ENCODE measurements around the gene TBC1D22A.
"Not testable (repeated sequence)": the region's sequence is repeated elsewhere in the genome, so short reads cannot be mapped to it uniquely, and the experiment has no call there.

TBC1D22A gene

DNA sequence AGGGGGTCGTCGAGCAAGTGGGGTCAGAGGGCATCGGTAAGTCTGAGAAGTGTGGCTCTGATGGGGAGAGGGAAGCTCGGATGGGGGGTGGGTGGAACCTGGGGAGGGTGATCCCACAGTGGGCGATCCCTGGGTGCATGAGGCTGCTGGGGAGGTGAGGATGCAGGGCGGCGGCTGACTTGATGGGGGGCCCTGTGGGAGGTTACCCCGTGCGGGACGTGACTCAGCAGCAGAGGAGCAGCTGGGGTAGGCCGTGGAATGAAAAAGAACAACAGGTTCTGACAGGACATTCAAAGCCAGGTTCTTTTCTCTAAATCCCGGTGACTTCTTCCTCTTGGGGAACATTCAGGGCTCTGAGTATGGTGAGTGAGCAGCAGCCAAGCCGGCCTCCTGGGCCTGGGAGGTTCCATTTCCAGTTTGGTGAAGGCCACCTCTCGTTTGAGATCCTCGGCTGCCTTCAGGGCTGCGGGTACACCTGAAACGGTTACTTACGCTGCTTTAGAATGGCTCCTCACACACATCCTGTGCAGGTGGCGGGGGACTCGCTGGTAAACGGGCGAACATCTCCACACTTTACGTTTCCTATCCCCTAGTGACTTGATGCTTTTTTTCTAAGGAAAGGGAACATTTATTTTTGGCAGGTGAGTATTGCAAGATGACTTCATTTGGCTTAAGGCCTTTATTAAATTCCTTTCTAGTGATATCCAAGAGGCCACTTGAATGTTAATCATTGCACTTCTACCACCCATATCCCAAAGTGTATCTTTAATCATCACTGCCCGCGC lies 278.2 kb downstream of the TBC1D22A start:
- DNase-seq = no peak

DNA sequence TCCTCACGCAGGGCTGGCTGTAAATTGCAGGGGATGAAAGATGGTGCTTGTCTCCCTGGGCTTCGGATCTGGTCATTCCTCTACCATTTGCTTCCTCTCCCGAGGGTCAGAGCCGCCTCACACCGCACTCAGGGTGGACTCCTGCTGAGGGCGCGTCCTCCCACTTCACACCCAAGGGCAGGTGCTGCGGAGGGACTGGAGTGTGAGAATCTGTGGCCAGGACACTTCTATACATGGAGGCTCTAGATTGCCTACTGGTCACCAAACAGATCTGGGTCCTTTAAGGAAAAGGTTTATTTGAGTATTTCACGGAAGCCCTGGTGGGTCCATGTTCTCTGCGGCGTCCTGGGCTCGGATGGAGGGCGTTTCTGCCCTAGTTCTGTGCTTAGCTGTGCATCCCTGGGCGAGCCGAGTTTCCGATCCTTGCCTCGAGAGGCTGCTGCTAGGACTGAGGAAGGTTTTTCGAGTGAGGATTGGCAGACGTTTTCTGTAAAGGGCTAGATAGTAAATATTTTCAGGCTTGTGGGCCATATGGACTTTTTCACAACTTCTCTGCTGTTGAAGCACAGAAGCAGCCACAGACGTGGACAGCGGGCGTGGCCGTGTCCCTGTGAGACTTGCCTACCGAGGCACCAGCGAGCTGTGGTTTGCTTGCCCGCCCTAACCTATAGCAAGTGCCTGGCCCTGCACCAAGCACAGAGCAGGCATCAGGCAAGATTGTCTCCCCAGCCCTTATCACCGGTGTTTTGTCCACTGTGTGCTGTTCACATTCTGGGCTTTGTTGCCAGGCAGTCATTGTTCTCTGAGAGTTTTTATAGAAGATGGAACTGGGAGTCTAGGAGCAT lies 279.0 kb downstream of the TBC1D22A start:
- DNase-seq = no peak

DNA sequence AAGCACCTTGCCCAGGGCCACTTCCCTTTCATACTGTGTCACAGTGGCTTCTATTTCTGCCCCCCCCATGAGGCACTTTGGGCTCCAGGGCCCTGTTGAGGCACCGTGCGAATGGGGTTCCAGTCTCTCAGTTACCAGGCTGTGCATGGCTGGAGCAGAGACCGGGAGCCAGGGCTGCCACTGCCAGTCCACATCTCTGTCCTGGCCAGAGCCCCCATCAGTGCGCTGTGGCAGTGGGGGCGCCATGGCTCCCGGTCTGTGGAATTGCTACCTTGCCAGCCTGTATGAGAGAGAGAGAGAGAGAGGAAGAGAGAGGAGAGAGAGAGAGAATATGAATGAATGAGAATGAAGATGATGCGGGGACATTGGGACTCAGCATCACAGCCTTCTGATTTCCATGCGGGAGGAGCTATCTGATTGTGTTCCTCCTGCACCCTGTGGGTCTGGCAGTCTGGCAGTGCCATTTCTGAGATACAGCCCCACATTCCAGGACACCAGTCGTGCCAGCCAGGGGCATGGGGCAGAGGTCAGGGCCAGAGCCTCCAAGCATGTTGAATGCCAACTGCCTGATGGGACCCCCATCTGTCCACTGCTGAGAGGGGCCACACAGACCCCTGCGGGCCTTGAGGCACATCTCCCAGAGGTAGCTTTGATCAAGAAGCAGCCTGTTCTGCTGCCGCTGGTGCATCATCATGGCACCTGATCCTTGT lies 279.8 kb downstream of the TBC1D22A start:
- no peak for DNase-seq

DNA sequence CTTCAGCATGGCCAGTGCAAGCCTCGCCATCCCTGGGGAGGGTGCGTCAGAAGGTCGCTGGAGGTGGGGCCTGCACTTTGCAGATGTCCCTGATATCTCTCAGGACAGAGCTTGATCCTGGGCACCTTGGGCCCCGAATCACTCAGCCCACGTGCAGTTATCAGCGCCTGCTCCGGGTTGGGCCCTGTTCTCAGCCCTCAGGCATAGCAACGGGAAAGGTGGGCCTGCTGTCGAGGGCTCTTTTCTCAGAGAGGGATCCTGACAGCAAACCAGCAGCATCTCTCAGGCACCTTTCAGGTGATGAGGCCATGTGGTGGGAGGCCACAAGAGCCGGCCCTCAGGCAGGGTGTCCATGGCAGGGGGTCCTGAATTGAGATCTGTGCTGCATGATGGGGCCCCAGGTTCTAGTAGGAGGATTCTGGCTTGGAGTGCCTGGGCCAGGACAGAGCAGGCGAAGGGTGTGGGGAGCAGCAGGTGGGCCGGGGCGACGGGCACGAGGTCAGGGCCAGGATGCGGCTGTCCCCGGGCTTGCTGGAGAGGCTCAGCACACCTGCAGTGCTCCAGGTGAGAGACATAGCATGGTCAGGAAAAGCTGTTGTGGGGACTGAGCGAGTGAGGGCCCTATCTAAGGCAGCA lies 280.5 kb downstream of the TBC1D22A start:
- DNase-seq = no peak

DNA sequence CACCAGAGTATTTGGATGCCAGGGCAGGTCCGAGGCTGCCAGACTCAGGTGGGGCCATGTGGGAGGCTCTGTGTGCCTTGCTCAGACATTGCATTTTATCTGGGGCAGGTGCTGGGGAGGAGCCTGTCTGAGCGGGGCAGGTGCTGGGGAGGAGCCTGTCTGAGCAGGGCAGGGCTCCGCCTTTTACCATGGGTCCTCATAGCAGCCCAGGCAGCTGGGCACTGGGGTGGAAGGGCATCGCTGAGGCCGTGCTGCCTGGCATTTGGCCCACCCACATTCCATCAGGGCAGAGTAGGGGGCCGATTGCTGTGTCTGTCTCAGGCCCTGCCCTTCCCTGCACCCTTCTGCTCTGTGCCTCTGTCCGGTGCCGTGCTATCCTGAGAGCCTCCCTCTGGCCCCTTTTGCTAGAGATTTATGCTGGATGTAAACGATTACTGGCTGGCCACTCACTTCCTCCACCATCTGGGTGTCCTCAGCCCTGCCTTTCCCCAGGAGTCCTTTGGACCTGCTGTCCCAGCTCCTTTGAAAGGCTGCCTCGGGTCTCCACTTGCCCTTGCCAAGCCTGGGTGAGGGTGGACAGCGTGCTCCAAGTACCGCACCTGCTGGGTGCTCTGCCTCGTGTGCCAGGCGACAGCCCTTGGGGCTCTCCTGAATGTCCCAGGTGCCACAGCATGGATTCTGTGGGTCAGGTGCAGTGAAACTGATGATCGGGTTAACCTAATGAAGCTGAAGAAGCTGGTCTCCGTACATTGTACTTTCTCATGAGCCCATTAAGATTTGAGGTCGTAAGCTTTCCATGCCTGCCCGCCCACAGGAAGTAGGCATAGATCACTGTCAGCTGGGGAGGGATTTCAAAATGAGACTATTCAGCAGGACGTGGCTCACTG lies 281.6 kb downstream of the TBC1D22A start:
- no peak for DNase-seq

DNA sequence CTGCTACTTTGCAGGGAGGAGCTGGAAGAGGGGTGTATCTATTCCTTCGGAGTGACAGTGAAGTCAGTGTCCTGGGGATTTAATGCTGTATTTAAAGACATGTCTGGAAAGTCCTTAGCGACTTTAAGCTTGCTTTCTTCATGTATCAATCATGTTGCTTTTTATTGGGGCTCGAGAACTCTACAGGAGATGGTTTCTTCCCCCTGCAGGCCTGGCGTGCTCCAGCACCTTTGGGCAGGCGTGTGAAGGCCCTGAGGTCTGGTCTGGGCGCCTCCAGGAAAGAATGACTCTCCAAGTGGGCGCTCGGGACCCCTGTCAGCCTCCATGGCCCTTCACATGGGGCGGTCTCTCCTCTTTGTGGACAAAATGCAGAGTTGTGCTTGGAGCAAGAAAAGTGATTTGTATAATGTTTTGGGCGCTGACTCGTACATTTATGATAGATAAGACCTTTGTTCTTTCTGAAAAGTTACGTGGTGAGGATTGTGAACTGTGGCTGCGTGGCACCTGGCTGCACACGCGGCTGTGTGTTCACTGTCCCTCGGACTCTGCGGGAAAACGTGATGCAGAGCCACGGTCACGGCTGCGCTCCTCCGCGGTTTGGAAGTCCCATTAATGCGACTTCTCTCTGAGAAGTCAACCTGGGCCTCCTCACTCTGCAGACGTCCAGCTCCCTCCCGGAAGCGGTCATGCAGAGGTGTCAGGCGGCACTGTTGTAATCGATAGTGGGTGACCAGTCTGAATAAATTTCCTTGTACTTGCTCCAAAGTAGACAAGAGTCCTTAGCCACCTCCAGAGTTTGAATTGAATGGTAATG lies 282.5 kb downstream of the TBC1D22A start:
- DNase-seq = no peak

DNA sequence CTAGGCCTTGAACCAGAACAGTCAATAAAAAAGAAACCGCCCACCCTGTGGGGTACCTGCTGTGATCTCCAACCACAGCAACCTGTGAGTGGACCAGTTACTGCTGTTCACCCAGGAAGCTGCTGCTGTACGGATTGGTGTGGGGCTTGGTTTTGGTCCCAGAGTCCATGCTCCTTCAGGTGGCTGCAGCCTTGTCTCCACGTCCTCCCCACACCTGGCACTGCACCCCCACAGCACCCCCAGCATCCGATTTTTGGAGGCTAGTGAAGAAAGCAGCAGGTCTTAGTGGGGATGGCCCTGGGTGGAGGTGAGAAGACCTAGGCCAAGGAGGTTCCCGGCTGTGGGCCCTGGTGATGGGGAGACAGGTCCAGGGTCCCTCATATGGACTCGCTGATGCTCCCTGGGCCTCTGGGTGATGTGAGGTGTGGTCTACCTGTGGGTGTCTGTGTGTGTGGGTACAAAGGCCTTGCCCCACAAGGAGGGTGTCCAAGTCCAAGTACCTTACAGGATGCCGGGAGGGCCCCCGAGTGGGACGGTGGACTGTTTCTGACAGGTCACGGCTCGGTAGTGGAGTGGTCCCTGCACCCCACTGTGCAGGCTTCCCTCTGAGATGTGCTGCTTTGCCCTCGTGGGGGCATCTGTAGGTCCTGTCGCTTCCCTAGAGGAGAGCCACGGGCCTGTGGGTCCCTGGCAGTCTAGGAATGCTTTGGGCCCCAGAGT lies 283.4 kb downstream of the TBC1D22A start:
- DNase-seq = no peak

DNA sequence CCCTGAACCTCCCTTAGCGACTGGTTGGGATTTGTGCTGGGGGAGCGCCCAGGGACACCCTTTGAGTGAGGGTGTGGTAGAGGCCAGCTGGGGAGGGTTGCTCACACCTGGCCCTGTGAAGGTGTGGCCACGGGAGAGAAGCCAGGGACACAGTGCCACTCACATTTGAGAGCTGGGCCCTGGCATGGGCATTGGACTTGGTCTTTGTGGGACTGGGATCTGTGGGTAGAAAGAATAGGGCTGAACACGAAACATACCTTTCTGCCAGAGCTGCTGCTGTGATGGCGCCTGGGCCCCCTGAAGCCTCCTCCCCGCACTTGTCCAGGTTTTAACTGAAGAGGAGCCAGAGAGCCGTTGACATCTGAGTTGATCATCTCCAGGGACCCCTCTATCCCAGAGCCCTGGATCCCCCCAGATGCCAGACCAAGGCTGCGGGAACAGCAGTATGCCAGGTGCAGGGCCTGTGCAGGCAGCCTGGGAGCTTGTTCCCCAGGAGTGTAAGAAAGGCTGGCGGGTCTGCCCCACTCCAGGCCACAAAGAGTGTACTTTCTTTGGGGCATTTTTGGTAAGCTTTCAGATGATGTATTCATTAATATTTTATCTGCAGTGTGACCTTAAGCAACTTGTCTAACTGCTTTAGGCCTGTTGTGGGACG lies 284.1 kb downstream of the TBC1D22A start:
- DNase-seq = no peak

DNA sequence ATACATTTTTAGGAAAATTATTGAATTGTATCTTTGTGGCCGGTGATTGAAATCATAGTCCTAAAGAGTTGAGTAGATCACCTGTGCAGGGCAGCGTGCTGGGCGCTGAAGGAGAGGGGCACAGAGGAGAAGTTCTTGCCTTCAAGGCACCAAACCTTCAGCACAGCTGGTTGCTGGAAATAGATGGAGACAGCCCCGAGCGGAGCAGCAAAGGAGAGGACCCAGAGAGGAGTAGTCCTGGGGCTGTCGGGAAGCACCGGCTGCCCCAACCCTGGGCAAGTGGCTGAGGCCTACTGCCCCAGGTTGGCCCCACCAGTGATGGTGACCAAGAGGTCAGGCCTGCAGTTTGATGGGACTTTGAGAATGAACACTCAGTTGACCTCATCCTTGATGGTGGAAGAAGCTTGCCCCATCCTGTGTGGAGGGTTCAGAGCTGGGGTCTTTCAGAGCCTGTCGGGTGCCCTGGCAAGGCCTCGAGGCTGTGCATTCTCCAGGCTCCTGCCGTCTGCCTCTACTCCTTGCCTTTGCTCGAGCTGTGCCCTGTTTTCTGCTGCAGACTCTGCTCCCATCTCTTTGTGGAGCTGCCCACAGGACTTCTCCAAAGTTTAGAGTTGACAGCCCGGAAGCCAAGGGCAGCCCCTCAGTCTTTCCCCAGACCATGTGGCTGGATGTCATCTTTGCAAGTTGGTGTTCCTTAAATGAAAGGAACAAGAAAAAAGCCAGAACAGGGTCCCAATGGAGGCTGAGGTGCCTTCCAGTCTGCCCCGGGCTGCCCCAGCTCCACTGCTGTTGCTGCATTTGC lies 285.1 kb downstream of the TBC1D22A start:
- DNase-seq = no peak

DNA sequence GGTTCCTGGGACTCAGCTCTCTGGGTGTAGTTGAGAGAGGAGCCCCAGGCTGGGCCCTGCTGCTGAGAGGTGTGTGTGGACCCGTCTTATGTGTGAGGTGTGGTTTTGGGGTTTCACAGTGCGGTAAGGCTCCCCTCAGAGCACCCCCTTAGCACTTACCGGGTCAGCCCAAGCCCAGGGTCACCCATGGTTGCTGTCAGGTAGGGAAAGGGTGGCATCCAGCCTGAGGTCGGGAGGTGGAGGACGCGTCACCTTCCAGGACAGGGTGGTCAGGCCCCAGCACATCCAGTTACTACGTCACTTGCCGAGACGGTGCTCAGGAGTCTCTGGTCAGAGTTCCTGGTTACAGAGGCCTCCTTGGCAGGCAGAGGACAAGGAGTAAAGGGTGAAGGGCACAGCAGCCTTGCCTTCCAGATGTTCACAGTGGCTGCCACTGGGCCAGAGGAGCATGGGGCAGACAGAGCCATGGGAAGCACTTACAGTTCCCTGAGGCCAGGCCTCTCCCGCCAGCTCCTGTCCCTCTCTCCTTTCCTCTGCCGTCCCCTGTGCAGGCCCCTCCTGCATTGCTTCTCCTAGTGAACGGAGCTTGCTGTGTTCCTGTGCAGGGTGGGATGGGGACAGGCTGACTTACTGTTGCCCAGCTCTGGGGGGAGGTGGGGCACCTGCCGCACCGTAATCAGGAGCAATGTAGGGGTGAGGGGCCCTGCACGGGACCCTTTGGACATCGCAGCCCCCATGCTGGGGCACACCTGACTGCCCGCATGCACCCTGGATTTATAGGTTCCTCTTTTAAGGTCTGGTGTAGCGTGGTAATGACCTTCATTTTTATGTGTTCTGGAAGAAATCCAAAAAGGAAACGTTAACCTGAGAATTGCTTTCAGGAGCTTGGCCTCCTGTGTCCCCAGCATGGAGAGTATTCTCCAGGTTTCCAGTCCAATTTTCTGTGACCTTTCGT lies 285.9 kb downstream of the TBC1D22A start:
- no peak for DNase-seq

DNA sequence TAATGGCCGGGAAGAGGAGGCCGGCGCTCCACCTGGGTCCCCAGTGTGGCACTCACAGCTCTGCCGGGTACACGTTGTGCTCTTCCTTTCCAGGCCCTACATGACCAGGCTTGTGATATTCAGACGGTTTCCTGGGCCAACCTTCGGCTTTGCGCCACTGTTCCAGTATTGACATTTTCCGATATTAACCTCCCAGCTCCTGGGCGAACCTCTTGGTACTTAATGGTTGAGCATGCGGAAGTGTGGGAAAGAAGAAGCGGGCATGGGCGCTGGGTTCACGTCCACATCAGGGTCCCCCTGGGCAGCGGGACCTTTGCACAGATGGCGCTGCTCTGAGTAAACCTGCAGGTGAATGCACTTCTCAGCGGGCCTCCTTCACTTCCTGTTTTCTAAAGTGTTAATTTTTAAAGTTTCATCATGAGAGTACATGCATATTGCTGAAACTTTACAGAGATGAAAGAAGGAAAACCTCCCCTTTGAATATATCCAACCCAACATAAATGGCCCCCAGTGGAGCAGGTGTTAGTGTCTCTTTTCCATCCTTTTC lies 286.7 kb downstream of the TBC1D22A start:
- DNase-seq = no peak

DNA sequence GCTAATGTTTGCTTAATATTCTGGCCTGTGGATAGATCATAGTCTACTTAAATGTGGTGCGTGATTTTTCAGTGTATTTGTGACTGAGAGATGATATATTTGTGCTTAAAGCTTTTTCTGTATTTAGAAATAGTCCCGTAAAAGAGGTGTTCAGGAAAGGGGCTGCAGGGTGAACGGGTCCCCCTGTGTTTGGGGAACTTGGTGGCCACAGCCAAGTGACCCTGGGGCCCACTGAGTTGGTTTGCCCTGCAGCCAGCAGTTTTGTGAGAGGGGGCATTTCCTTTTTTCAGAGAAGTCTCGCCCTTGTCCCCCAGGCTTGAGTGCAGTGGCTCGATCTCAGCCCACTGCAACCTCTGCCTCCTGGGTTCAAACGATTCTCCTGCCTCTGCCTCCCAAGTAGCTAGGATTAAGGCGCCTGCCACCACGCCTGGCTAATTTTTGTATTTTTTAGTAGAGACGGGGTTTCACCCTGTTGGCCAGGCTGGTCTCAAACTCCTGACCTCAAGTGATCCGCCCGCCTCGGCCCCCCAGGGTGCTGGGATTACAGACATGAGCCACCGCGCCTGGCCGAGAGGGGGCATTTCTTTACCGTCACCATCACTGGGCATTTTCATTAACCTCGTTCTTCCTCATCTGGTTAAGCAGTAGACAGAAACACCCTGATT lies 287.4 kb downstream of the TBC1D22A start:
- DNase-seq = not testable (repeated sequence)

DNA sequence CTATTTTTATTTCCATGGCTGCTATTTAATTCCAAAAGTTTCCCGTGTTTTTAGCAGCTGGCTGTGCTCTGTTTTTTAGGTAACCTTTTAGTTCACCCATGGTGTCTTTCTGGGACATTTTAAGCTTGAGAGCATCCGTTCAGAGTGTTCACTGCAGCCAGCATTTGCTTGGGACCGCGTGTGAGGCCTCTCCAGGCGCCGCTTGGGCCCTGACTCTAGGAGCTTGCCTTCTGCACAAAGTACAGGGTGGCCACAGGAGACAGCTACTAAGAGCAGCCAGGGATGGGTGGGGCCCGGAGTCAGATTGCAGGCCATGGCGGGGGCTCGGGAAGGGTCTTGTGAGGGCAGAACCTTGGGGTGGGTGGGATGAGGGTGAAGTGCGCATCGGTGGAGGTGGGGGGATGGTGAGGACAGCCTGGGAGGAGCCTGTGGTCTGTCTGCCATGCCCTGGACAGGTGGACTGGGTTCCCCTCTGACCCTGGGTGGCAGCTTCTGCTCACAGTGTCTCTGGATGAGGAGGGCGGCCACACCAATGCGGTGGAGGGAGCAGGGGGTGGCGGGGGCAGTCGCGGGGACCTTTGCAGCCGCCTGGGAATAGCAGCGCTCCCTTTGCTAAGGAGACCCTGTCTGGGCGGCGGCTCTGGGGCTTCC lies 288.1 kb downstream of the TBC1D22A start:
- DNase-seq = no peak

DNA sequence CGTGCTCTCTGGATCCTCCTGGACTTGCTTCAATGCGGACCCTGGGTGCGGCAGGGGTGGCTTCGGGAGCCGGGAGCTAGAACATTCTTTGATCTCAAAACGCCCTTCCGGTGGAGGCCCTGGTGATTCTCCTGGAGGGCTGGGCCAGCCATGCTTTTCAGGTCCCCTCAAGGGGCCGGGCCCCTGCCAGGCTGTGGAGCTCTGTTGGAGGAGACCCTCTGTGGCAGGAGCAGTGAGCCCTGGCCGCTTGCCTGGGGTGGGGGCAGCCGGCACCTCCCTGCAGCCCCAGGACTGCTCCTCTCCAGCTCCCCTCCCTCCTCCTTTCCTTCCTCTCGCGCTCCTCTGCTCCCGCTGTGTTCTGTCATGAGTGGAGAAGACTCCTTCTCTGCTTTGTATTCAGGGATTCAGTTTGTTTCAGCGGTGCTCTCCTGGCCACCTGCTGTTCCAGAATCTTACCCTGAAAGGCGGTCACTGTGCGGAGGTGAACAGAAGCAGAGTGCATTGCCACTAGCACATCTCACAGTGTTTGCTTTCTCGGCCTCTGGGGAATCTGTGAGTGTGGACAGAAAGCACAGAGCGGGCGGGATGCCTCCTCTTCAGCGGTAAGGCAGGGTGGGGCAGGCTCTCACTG lies 289.1 kb downstream of the TBC1D22A start:
- DNase-seq = no peak

DNA sequence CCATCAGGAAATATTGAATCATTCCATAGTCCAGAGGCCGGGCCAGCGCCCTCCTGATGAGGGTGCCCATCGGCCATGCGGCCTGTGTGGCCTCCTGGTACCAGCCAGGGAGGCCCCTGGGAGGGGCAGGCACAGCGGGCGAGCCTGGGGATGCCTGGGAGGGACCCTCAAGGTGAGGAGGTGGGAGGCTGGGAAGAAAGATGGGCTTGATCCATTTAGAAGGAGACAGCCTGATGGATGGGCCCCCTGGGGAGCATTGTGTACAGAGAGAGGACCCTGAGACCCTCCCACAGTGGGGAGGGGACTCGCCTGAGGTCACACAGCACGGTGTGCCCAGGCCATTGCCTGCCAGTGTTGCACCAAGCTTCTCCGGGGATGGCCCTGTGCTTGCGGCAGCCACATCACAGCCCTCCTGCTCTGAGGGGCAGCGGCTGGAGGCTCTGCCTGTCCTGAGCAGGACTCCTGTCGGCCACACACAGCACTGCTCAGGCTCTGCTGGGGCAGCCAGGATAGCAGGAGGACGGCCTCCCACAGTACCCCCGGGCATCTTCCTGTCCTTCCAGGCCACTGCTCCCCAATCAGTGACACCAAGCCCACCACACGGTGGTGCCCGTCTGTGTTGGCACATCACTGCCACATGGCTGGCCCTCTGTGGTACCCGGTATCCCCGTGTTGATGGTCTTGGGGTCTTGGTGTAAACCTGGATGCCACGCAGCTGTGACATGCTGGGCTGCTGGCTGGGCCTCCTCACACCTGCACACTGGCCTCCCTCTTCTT lies 290.0 kb downstream of the TBC1D22A start:
- DNase-seq = no peak
